Stimulated activated CD4-positive, alpha-beta T cell treated with anti-CD3 and anti-CD28 coated beads, Interleukin-4, amount 100 ng/mL, for 24 hours (primary cell): ENCODE results near the gene STAP2.
"Not testable (repeated sequence)": the region's sequence is repeated elsewhere in the genome, so short reads cannot be mapped to it uniquely, and the experiment has no call there.

Experiments
- DNase-seq: peaks from one replicate; pipeline ENCODE4 v3.0.0-alpha.2; 2020

The STAP2 gene

DNA sequence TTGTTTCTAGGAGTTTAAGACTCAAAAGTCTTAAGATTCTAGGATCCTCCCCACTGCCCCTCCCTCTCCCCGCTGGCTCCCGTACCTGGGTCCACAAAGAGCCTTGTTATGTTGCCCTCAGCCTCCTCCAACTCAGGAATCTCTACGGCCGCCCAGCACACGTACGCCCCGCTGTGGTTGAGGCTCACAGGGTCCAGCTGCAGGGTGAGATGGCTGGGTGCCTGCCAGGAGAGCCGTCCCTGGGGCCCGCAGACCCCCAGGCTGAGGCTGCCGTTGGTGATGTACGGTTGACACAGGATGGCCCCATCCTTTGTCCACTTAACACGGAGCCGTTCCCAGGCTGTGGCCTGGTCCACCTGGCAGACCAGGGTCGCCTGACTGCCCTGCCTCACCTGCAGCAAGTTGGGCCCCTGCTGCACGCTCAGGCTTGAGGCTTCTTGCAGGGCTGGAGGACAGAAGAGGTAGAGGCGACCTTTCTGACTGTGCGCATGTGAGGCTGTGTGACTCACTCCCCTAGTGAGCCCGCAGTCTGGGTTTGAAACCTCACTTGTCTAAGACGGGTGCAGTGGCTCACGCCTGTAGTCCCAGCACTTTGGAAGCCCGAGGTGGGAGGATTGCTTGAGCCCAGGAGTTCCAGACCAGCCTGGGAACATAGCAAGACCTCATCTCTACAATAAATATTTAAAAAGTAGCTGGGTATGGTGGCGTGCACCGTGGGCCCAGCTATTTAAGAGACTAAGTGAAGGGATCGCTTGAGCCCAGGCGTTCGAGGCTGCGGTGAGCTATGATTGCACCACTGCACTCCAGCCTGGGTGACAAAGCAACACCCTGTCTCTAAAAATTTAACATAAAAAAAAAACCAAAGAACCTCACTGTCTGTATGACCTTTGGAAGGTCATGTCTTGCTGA, 40.5 kb downstream of the STAP2 start:
- peak; percentile 24 for DNase-seq

DNA sequence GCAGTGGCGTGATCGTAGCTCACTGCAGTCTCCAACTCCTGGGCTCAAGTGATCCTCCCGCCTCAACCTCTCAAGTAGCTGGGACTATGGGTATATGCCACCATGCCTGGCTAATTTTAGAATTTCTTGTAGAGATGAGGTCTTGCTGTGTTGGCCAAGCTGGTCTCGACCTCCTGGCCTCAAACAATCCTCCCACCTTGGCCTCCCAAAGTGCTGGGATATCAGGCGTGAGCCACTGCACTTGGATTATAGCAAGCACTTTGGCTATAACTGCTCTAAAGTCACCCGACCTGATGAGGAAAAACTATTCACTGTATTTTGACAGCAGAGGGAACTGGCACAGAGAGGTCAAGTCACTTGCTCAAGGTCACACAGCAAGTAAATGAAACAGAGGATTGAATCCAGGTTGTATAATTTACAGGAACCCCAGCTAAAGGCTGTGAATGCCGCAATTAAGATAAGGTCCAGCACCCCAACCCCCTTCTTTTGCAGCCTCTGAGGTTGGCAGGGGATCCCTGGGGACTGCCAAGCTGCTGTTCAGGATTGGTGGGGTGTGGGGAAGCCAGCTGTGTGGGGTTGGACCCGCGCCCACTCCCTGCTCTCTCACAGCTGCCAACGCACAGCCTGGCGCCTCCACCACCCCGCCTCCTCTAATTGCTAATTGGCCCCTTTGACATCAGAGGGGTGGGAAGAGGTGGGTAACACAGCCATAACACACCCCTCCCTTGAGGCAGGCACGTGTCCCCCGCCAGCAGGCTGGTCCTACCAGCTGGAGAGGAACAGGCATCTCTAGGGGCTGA, 42.5 kb downstream of the STAP2 start:
- no peak for DNase-seq

DNA sequence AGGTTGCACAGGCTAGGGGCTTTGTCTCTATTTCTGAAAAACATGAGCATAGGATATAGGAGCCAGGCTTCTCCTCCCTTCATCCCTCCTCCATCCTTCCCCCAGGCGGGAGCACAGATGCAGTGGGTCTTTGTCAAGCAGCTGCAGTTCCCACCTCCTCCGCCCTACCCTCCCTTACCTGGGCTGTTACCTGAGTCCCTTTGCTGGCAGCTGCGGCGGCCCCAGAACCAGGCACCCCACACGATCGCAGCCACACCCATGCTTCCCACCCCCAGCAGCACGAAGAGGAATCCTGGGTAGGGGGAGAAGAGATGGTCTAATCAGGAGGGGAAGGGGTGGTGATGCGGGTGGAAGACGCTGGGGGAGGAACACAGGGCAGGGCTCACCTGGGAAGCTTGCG, 44.2 kb downstream of the STAP2 start:
- no peak for DNase-seq

DNA sequence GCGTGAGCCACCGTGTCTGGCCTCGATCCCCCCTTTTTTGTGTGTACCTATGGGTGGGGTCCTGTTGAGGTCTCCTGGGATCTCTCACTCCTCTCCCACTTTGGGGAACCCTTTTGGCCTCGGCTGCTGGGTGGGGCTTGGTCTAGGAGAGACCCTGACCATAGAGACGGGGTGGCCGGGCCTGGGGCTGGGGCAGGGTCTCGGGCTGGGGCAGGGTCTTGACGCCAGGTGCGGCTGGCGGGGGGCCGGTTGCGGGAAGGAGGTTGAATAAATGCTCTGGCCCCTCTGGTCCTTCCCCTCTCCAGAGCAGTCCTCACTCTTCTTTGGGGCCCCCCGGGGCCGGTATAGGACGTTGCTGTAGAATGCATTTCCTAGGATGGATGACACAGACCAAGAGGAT, 46.1 kb downstream of the STAP2 start:
- DNase-seq, result no peak

DNA sequence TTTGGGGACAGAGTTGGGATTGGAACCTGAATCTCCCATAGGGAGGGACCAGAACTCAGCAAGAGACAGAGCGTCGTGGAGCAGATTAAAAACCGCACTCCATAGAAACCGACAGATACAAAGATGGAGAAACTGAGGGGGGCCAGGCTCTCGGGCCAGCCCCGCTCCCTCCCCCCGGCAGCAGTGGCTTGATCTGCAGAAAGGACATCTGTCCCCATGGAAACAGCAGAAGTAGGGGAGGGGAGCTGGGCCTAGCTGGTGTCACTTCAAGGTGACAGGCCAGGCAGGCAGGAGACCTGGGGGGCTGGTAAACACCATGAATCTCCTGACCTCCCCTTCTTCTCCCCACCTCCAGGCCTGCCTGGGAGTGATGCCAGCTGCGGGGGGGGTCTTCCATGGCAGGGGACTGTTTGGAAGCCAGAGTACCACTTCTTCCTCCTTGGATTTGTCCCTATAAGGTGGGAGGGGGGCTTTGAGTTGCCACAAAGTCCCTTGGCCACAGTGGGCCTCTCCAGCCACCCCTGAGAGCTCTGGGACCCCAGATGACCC, 47.4 kb downstream of the STAP2 start:
- DNase-seq, result no peak

DNA sequence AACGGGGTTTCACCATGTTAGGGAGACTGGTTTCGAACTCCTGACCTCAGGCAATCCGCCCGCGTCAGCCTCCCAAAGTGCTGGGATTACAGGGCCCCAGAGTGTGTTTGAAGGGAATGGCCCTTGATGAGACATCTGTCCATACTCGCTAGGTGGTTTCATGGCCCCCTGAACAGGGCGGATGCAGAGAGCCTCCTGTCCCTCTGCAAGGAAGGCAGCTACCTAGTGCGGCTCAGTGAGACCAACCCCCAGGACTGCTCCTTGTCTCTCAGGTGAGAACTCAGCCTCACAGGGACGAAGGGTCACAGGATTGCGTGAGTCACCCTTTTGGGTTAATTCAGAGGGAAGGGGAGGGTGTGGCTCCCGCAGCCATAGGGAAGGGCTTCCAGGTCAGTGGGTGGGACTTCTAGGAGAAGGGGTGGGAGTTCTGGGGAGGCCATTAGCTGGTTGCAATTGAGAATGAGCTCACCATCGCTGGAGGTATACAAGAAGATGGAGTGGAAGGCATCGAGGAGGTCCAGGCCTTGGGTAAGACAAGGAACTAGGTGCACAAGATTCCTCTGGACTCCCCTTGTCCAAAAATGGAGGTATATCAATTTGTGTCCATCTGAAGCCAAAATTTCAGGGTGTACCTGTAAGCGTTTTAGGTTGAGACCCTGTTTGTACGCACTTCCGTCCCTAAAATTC, 50.4 kb downstream of the STAP2 start:
- no peak for DNase-seq

DNA sequence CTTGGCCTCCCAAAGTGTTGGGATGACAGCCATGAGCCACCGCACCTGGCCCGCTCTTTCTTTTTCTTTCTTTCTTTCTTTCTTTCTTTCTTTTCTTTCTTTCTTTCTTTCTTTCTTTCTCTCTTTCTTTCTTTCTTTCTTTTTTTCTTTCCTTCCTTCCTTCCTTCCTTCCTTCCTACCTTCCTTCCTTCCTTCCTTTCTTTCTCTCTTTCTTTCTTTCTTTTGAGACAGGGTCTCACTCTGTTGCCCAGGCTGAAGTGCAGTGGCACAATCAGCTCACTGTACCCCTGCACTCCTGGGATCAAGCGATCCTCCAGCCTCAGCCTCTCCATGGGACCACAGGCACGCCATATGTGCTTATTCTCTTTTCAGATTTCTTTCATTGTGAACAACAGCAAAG, 52.5 kb downstream of the STAP2 start:
- not testable (repeated sequence) for DNase-seq

DNA sequence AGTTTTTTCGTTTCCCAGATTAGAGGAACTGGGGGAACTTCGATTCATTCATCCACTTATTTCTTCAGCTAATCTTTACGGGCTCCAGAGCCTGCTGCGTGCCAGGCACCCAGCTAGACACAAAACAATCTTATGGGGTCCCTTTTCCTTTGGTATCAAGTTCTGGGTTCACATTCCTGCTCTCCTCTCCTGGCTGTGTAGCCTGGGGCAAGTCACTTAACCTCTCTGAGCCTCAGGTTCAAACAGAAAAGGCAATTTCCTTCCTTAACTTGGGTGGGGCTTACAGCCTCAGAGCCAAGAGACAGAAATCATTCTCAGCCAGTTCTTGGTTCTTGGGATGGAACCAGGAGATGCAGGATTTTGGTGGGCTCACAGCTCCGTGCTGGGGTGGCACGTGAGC, 53.7 kb downstream of the STAP2 start:
- no peak for DNase-seq

DNA sequence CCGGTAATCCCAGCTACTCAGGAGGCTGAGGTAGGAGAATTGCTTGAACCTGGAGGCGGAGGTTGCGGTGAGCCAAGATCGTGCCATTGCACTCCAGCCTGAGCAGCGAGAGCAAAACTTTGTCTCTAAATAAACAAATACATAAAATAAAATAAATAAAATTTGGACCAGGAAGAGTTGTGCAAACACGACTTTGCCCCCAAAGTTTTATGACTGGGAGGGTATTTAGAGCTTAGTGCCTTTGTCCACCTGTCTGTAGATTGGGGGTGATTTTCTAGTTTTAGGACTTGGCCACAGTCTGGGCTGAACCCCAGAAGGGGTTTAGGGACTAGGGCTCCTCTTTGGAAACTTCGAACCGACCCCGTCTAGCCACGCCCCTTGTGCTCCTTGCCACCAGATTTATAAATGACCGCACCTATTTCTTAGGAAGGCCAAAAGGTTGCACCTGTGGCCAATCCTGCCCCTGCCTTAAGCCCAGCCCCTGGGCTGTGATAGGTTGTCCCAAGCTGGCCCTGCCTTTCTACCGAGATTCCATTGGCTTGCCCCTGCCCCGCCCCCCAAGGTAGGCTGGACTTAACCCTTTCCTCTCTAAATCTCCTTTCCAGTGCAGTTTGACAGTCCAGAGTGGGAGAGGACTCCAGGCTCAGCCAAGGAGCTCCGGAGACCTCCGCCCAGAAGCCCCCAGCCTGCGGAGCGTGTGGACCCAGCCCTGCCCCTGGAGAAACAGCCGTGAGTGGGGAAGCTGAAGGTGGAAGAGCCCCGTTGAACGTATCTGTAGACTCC, 54.3 kb downstream of the STAP2 start:
- no peak for DNase-seq

DNA sequence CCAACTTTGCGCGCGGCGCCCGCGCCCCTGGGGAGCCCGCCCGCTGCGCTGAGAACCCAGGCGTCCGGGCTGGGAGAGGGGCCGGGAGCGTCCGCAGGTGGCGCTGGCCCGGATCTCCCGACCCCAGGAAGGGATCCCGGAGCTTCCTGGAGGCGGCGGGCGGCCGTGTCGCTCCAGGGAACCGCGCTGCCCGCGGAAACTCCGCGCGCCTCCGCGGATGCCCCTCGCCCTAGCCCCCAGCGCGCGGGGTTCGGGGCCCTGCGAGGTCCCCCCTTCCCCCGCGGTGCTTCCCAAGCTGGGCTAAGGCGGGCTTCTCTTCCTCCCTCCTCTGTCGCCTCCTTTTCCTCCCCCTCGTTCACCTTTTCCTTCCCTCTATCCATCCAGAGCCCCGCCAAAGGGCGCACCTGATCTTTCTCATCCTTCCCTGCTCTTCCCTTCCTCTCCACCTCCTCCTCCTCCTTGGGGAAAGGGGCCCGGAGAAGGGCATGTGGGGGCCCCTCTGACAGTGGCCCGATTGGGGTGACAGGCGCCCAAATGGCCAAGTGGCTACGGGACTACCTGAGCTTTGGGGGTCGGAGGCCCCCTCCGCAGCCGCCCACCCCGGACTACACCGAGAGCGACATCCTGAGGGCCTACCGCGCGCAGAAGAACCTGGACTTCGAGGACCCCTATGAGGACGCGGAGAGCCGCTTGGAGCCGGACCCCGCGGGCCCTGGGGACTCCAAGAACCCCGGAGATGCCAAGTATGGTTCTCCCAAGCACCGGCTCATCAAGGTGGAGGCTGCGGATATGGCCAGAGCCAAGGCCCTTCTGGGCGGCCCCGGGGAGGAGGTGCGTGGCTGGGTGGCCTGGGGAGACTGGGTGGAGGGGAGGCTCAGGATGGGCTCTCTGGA, 58.9 kb downstream of the STAP2 start:
- no peak for DNase-seq

DNA sequence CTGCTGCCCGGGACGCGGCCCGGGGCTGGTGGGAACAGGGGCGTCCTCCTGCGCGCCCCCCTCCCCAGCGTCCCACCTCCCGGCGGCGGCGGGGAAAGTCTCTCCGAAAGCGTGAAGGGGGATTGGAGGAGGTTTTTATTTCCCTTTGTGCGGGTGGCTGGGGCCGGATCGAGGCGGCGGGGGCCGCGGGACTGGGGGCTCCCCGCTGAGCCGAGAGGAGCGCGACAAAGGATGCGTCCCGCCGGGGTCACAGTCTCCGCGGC, 59.4 kb downstream of the STAP2 start:
- DNase-seq, result no peak

DNA sequence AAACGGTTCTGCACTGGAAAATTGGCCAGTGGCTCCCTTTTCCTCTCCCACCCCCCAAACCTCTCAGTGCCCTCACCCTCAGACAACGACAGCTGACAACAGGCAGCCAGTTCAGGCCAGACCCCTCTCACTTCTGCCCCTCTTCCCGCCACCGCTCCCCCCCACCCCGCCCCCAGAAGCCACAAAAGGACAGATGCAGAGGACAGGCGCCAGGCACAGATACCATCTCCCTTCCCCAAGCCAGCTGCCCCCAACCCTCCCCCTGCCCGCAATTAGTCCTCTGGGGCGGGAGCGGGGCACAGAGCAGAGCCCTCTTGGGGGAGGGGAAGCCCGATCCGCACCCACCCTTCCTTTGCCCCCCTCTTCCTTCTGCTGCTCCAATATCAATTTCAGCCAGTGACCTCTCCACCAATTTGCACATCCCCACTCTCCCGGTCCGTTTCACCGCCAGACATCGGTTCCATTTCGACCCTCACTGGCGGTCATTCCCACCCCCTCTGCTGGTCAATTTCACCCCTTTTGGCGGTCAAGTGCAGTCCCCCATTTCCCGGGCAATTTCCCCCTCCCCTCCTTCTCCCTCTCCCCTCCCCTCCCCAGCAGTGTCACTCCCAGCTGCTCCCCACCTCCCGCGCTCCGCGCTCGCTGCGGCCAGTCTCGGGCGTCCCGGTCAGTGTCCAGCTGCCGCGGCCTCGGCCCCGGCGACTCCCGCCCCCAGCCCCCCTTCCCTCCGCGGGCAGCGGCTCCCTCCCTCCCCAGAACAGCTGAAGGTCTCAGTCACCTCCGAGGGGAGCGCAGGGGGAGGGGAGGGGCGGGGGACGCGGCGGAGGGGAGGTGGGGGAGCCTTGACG, 60.0 kb downstream of the STAP2 start, which contains the start of gene SHD:
TSS of gene SHD (plus strand) at position 848 of the 848 bp plus-strand sequence. CDS start 798 bp downstream, outside the sequence.
- no peak for DNase-seq

DNA sequence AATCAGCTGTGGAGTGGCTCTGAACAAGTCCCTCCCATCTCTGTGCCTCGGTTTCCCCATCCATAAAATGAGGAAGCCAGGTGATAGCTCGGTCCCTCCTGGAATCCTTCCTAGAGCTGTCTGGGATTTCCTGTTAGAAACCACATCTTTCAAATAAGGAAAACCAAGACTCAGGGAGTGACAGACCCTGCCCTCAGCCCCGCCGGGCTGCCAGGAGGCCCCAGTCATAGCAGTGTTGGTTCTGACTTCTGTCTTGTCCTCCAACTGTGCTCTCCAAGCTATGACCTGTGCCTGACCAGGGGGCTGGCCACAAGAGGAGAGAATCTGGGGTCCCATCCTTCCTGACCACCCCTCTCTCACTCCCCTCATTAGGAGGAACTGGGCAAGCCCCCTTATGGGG, 60.6 kb downstream of the STAP2 start:
- no peak for DNase-seq

DNA sequence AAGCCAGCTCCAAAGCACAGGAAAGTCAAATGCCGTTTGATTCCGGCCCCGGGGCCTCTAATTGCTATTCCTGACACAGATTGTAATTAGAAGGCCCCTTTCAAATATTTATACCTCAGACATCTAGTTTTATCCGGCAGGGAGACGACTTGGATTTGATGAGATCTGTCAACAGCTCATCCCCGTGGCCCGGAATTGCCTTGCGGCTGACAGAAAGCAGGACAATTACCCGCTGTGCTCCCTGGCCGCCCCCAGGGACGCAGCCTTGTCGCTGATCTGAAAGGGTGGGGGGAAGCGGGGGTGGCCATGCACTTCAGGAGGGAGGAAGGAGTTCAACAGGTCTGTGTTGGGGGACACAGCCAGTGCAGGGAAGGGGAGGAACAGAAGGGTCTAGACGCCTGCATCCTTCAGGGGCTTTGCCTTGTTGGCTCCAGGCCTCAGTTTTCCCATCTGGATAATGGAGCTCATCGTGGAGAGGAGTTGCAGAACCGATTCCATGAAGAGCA, 61.4 kb downstream of the STAP2 start:
- DNase-seq, result no peak

DNA sequence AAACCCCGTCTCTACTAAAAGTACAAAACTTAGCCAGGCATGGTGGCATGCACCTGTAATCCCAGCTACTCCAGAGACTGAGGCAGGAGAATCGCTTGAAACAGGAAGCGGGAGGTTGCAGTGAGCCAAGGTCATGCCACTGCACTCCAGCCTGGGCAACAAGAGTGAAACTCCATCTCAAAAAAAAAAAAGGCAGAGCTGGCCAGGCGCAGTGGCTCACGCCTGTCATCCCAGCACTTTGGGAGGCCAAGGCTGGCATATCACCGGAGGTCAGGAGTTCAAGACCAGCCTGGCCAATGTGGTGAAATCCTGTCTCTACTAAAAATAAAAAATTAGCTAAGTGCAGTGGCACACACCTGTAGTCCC, 64.3 kb downstream of the STAP2 start:
- DNase-seq, result not testable (repeated sequence)
